Mesothelial cell of epicardium (in vitro differentiated cells): Measurements from ENCODE around the gene RYR2. TPM values are rescaled to one million over a fixed set of nuclear protein-coding genes. Genes with fewer than 3 reads are reported as not detected.

Source experiments
- DNase-seq, 2 experiments: peaks; one replicate each; pipeline ENCODE4 v3.0.0; 2021; ENCODE audit warnings: low spot score in 2 of 2; ENCODE audit not compliant: unreplicated experiment in 2 of 2
- H3K27ac Mint-ChIP-seq: 2 replicates; pipeline ENCODE4 v1.8.0; 2021; ENCODE audit warnings: mixed read lengths
- H3K27me3 Mint-ChIP-seq: 2 replicates; pipeline ENCODE4 v1.8.0; 2021; ENCODE audit warnings: low read depth, mixed read lengths
- H3K36me3 Mint-ChIP-seq: 2 replicates; pipeline ENCODE4 v1.8.0; 2021; ENCODE audit warnings: mixed read lengths
- H3K4me1 Mint-ChIP-seq: 2 replicates; pipeline ENCODE4 v1.8.0; 2021; ENCODE audit warnings: mixed read lengths
- H3K4me3 Mint-ChIP-seq: 2 replicates; pipeline ENCODE4 v1.8.0; 2021; ENCODE audit warnings: mild to moderate bottlenecking, moderate library complexity, mixed read lengths
- H3K9me3 Mint-ChIP-seq: 2 replicates; pipeline ENCODE4 v1.8.0; 2021; ENCODE audit warnings: mixed read lengths
- total RNA-seq: library from RNA; stranded (reverse); gene quantifications from 3 replicates; pipeline ENCODE4 v1.2.1, GENCODE V29; 2021
- TF ChIP-seq, protein P1 (sequence below): fragments of 200-600 bp; sonication (generic); IDR thresholded peaks from one replicate; pipeline ENCODE4 v1.5.0; 2021; ENCODE audit warnings: antibody characterized with exemption; ENCODE audit not compliant: unreplicated experiment

Gene RYR2
- total RNA-seq, 1 donor from 2014 or later, result 6.1 TPM

GRCh38 chr1:237509748-237510147 lies 467.8 kb downstream of the RYR2 start:
- Mint-ChIP-seq H3K27me3 (no peaks in the 10 kb centered on the region), H3K4me1 (no peaks in the 10 kb centered on the region), H3K36me3 (no peaks in the 10 kb centered on the region), H3K27ac (no peak overlapping the region), H3K4me3 (no peak overlapping the region), H3K9me3 (no peaks in the 10 kb centered on the region)
- TF ChIP-seq, protein P1, sequence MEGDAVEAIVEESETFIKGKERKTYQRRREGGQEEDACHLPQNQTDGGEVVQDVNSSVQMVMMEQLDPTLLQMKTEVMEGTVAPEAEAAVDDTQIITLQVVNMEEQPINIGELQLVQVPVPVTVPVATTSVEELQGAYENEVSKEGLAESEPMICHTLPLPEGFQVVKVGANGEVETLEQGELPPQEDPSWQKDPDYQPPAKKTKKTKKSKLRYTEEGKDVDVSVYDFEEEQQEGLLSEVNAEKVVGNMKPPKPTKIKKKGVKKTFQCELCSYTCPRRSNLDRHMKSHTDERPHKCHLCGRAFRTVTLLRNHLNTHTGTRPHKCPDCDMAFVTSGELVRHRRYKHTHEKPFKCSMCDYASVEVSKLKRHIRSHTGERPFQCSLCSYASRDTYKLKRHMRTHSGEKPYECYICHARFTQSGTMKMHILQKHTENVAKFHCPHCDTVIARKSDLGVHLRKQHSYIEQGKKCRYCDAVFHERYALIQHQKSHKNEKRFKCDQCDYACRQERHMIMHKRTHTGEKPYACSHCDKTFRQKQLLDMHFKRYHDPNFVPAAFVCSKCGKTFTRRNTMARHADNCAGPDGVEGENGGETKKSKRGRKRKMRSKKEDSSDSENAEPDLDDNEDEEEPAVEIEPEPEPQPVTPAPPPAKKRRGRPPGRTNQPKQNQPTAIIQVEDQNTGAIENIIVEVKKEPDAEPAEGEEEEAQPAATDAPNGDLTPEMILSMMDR, result no peak
- DNase-seq, result no peak

DNA sequence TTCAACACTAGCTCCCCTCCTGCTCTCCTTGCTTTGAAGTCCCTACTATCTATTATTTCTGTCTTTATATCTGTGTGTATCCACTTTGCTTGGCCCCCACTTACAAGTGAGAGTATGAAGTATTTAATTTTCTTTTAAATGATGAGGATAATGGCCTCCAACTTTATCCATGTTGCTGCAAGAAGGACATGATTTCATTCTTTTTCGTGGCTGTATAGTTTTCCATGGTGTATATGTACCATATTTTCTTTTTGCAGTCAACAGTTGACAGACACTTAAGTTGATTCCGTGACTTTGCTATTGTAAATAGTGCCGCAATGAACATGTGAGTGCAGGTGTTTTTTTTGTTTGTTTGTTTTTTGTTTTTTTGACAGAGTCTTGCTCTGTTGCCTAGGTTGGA lies 483.1 kb downstream of the RYR2 start:
- Mint-ChIP-seq H3K9me3 (peaks cover 6% of the 10 kb centered on the region), H3K4me3 (no peak overlapping the region), H3K27ac (no peak overlapping the region), H3K4me1 (peaks cover 9% of the 10 kb centered on the region), H3K36me3 (peaks cover 3% of the 10 kb centered on the region), H3K27me3 (no peaks in the 10 kb centered on the region)
- TF ChIP-seq, protein P1, result no peak
- DNase-seq, result no peak

DNA sequence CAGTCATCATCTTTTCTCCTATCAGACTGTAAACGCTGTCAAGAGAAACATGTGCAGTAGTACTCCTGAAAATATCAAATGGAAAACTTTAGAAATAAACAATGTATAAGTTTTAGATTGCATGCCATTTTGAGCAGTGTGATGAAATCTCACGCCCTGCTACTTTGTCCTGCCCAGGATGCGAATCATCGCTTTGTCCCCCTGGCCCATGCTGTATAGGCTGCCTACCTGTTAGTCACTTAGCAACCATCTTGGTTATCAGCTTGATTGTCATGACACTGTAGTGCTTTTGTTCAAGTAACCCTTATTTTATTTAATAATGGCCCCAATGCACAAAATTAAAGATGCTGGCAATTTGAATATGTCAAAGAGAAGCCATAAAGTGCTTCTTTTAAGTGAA lies 485.8 kb downstream of the RYR2 start:
- no peak for DNase-seq
- Mint-ChIP-seq H3K27me3 (no peaks in the 10 kb centered on the region), H3K36me3 (peaks cover 3% of the 10 kb centered on the region), H3K27ac (no peak overlapping the region), H3K4me3 (no peak overlapping the region), H3K4me1 (peaks cover 9% of the 10 kb centered on the region), H3K9me3 (peaks cover 6% of the 10 kb centered on the region)
- TF ChIP-seq, protein P1, result no peak

DNA sequence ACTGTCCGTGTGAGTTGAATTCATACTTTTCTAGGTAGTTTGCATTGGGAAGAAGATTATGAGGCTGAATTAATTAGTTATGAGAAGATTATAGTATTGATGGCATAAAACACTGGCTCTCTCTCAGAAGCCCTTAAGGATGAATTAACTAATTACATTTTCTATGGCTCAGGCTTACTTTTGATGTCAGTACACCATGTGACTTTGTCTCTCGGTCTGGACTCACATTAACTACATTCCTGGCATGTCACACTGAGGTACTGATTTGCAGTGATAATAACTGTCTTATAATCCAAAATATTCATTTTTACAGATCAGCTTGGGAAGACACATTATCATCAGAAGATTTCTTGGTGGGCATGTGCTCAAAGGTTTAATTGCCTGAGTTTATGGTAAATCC lies 486.6 kb downstream of the RYR2 start:
- no peak for DNase-seq
- Mint-ChIP-seq H3K9me3 (peaks cover 6% of the 10 kb centered on the region), H3K4me3 (no peak overlapping the region), H3K4me1 (peaks cover 9% of the 10 kb centered on the region), H3K36me3 (peaks cover 3% of the 10 kb centered on the region), H3K27me3 (no peaks in the 10 kb centered on the region), H3K27ac (no peak overlapping the region)
- TF ChIP-seq, protein P1, result no peak

GRCh38 chr1:237539055-237539454 lies 497.1 kb downstream of the RYR2 start:
- Mint-ChIP-seq H3K4me3 (no peak overlapping the region), H3K4me1 (peaks cover 15% of the 10 kb centered on the region), H3K36me3 (no peaks in the 10 kb centered on the region), H3K9me3 (peaks cover 3% of the 10 kb centered on the region), H3K27me3 (no peaks in the 10 kb centered on the region), H3K27ac (no peak overlapping the region)
- TF ChIP-seq, protein P1, result no peak
- DNase-seq, result no peak
